ENCODE data around the gene SCN9A.
"Not testable (repeated sequence)": the region's sequence is repeated elsewhere in the genome, so short reads cannot be mapped to it uniquely, and the experiment has no call there.

SCN9A gene

GRCh38 chr2:166239548-166239947 is 136.2 kb downstream of the SCN9A start:
- no peak for DNase-seq

- DNase-seq, result no peak
Observed at GRCh38 chr2:166238176-166238575, 137.6 kb downstream of the SCN9A start.

- no peak for DNase-seq
Observed at GRCh38 chr2:166234112-166234846, 141.5 kb downstream of the SCN9A start.

GRCh38 chr2:166233244-166233643 is 142.5 kb downstream of the SCN9A start:
- no peak for DNase-seq

- DNase-seq, result no peak
Observed at GRCh38 chr2:166230724-166231070, 145.0 kb downstream of the SCN9A start.

GRCh38 chr2:166230024-166230723 is 145.6 kb downstream of the SCN9A start:
- DNase-seq, result no peak

GRCh38 chr2:166229678-166230023 is 146.1 kb downstream of the SCN9A start:
- no peak for DNase-seq

- no peak for DNase-seq
Observed at GRCh38 chr2:166224197-166224596, 151.5 kb downstream of the SCN9A start.

GRCh38 chr2:166223298-166223697 is 152.4 kb downstream of the SCN9A start:
- no peak for DNase-seq

GRCh38 chr2:166211079-166211478 is 164.7 kb downstream of the SCN9A start:
- DNase-seq, result no peak

- not testable (repeated sequence) for DNase-seq
Observed at GRCh38 chr2:166209944-166210343, 165.8 kb downstream of the SCN9A start.

GRCh38 chr2:166209367-166209766 is 166.4 kb downstream of the SCN9A start:
- not testable (repeated sequence) for DNase-seq

- not testable (repeated sequence) for DNase-seq
Observed at GRCh38 chr2:166206153-166206552, 169.6 kb downstream of the SCN9A start.

- DNase-seq, result no peak
Observed at GRCh38 chr2:166202778-166203177, 173.0 kb downstream of the SCN9A start.

- no peak for DNase-seq
Observed at GRCh38 chr2:166197446-166197845, 178.3 kb downstream of the SCN9A start.

- DNase-seq, result no peak
Observed at GRCh38 chr2:166193407-166193806, 182.3 kb downstream of the SCN9A start.

- no peak for DNase-seq
Observed at GRCh38 chr2:166188084-166188483, 187.7 kb downstream of the SCN9A start.

GRCh38 chr2:166184789-166185188 is 191.0 kb downstream of the SCN9A start:
- no peak for DNase-seq

- DNase-seq, result no peak
Observed at GRCh38 chr2:166181813-166182154, 194.0 kb downstream of the SCN9A start.

- DNase-seq, result no peak
Observed at GRCh38 chr2:166180951-166181812, 194.6 kb downstream of the SCN9A start.

- DNase-seq, result no peak
Observed at GRCh38 chr2:166179201-166179600, 196.5 kb downstream of the SCN9A start.

- no peak for DNase-seq
Observed at GRCh38 chr2:166173263-166173662, 202.5 kb downstream of the SCN9A start.

GRCh38 chr2:166171216-166171615 is 204.5 kb downstream of the SCN9A start:
- DNase-seq, result no peak

- DNase-seq, result no peak
Observed at GRCh38 chr2:166170356-166170755, 205.4 kb downstream of the SCN9A start.
